Fibroblast of the aortic adventitia (primary cell): ENCODE measurements around the gene APH1A. TPM values are rescaled to one million over a fixed set of nuclear protein-coding genes. Genes with fewer than 3 reads are reported as not detected.
"Not testable (repeated sequence)": the region's sequence is repeated elsewhere in the genome, so short reads cannot be mapped to it uniquely, and the experiment has no call there.

Experiments used
- DNase-seq: peaks from one replicate; pipeline ENCODE4 v3.0.0-alpha.2; 2010; ENCODE audit warnings: low read depth
- H3K4me3 ChIP-seq: 2 replicates; pipeline ENCODE4 v1.5.1; 2011; ENCODE audit warnings: low read depth, mild to moderate bottlenecking, control low read depth, low read length, moderate library complexity
- CTCF ChIP-seq: IDR thresholded peaks from 2 replicates; pipeline ENCODE4 v1.5.1; 2011; ENCODE audit warnings: mild to moderate bottlenecking, low read length, control low read depth, inconsistent platforms; ENCODE audit not compliant: insufficient read depth
- total RNA-seq: library from RNA; depleted of rRNA; stranded (reverse); fragments of >200 nt; gene quantifications from 2 replicates; pipeline ENCODE4 v1.2.3, GENCODE V29; 2012; ENCODE audit warnings: low replicate concordance

Gene APH1A
- total RNA-seq: 83.5 and 110 TPM in 2 replicates

GRCh38 chr1:150268705-150269403 is at the start of gene APH1A:
Gene APH1A, minus strand, starts transcription at chr1:150269016. Its CDS starts 206 bp downstream, at chr1:150268810.
- H3K4me3 ChIP-seq: peak within 1 kb of the TSS; percentile 79
- DNase-seq: peak; percentile 96
- no peak for TF ChIP-seq CTCF

- H3K4me3 ChIP-seq, DNase-seq: not testable (repeated sequence)
Observed at GRCh38 chr1:150314691-150315090, 45.9 kb upstream of the APH1A start.

- no peak for DNase-seq
- no peak overlapping the region for H3K4me3 ChIP-seq
- TF ChIP-seq CTCF: no peak
Observed at GRCh38 chr1:150311762-150312161, 42.9 kb upstream of the APH1A start.

GRCh38 chr1:150309758-150310508 is 41.1 kb upstream of the APH1A start:
- DNase-seq: no peak
- no peak overlapping the region for H3K4me3 ChIP-seq
- no peak for TF ChIP-seq CTCF

GRCh38 chr1:150308585-150308984 is 39.8 kb upstream of the APH1A start:
- DNase-seq, H3K4me3 ChIP-seq: not testable (repeated sequence)

GRCh38 chr1:150302902-150303301 is 34.1 kb upstream of the APH1A start:
- no peak overlapping the region for H3K4me3 ChIP-seq

GRCh38 chr1:150302338-150302737 is 33.5 kb upstream of the APH1A start:
- no peak for TF ChIP-seq CTCF
- DNase-seq: no peak
- H3K4me3 ChIP-seq: no peak overlapping the region

More at GRCh38 chr1:150302902-150303301, 34.1 kb upstream of the APH1A start:
- TF ChIP-seq CTCF: no peak
- DNase-seq: no peak
